Glutamatergic neuron (in vitro differentiated cells): ENCODE data around the gene TSC22D1. TPM values are rescaled to one million over a fixed set of nuclear protein-coding genes. Genes with fewer than 3 reads are reported as not detected.

Experiments
- DNase-seq: peaks from one replicate; pipeline ENCODE4 v3.0.0; 2022
- H3K27ac Mint-ChIP-seq: one replicate; pipeline ENCODE4 v1.8.0; 2020; ENCODE audit warnings: mild to moderate bottlenecking, mixed read lengths, inconsistent platforms; ENCODE audit not compliant: unreplicated experiment
- H3K27me3 Mint-ChIP-seq: one replicate; pipeline ENCODE4 v1.8.0; 2020; ENCODE audit warnings: mild to moderate bottlenecking, moderate library complexity, mixed read lengths, inconsistent platforms; ENCODE audit not compliant: unreplicated experiment
- H3K36me3 Mint-ChIP-seq: one replicate; pipeline ENCODE4 v1.8.0; 2020; ENCODE audit warnings: mild to moderate bottlenecking, mixed read lengths, inconsistent platforms; ENCODE audit not compliant: unreplicated experiment
- H3K4me1 Mint-ChIP-seq: one replicate; pipeline ENCODE4 v1.8.0; 2020; ENCODE audit warnings: mild to moderate bottlenecking, low read depth, mixed read lengths, inconsistent platforms; ENCODE audit not compliant: unreplicated experiment
- H3K4me3 Mint-ChIP-seq: one replicate; pipeline ENCODE4 v1.8.0; 2020; ENCODE audit warnings: mild to moderate bottlenecking, mixed read lengths, inconsistent platforms; ENCODE audit not compliant: unreplicated experiment
- H3K9me3 Mint-ChIP-seq: one replicate; pipeline ENCODE4 v1.8.0; 2020; ENCODE audit warnings: mild to moderate bottlenecking, moderate library complexity, mixed read lengths, inconsistent platforms; ENCODE audit not compliant: unreplicated experiment
- CTCF ChIP-seq: fragments of 200-600 bp; sonication (generic); IDR thresholded peaks from one replicate; pipeline ENCODE4 v1.5.0; 2021; ENCODE audit not compliant: partially characterized antibody, unreplicated experiment
- total RNA-seq: library from RNA; stranded (reverse); fragmentation: NEBNext Ultra II Directional; extraction: Animal tissue kit (Norgen Biotek cat#: 25700); gene quantifications from one replicate; pipeline ENCODE4 v1.2.1, GENCODE V29; 2021; ENCODE audit not compliant: unreplicated experiment

TSC22D1 gene
- total RNA-seq, 1 donor from 2014 or later: 111 TPM

GRCh38 chr13:44470638-44471562 lies 105.2 kb downstream of the TSC22D1 start:
- H3K27ac Mint-ChIP-seq: no peak overlapping the region
- TF ChIP-seq CTCF: peak; percentile 70
- H3K4me3 Mint-ChIP-seq: no peak overlapping the region
- H3K4me1 Mint-ChIP-seq: peaks cover 6% of the 10 kb centered on the region
- DNase-seq: no peak
- H3K9me3 Mint-ChIP-seq: no peaks in the 10 kb centered on the region
- no peaks in the 10 kb centered on the region for H3K36me3 Mint-ChIP-seq
- H3K27me3 Mint-ChIP-seq: peaks cover 2% of the 10 kb centered on the region

GRCh38 chr13:44468874-44469273 lies 107.3 kb downstream of the TSC22D1 start:
- Mint-ChIP-seq H3K4me3 (no peak overlapping the region), H3K36me3 (no peaks in the 10 kb centered on the region), H3K4me1 (peaks cover 6% of the 10 kb centered on the region), H3K27ac (no peak overlapping the region), H3K9me3 (no peaks in the 10 kb centered on the region), H3K27me3 (no peaks in the 10 kb centered on the region)
- DNase-seq: no peak
- TF ChIP-seq CTCF: no peak

- DNase-seq: no peak
- H3K4me1 Mint-ChIP-seq: peaks cover 6% of the 10 kb centered on the region
- TF ChIP-seq CTCF: no peak
- H3K27ac Mint-ChIP-seq: no peak overlapping the region
- H3K9me3 Mint-ChIP-seq: no peaks in the 10 kb centered on the region
- H3K27me3 Mint-ChIP-seq: no peaks in the 10 kb centered on the region
- H3K4me3 Mint-ChIP-seq: no peak overlapping the region
- H3K36me3 Mint-ChIP-seq: no peaks in the 10 kb centered on the region
These were observed 110.8 kb downstream of the TSC22D1 start for GRCh38 chr13:44465318-44465717.

- DNase-seq: no peak
- no peak for TF ChIP-seq CTCF
- H3K4me3 Mint-ChIP-seq: no peak overlapping the region
These were observed 111.7 kb downstream of the TSC22D1 start for GRCh38 chr13:44464471-44464870.

GRCh38 chr13:44463759-44464158 lies 112.4 kb downstream of the TSC22D1 start:
- Mint-ChIP-seq H3K4me3 (no peak overlapping the region), H3K36me3 (no peaks in the 10 kb centered on the region), H3K27ac (no peak overlapping the region), H3K4me1 (no peaks in the 10 kb centered on the region), H3K9me3 (no peaks in the 10 kb centered on the region), H3K27me3 (no peaks in the 10 kb centered on the region)
- TF ChIP-seq CTCF: no peak
- no peak for DNase-seq

More at GRCh38 chr13:44464471-44464870, 111.7 kb downstream of the TSC22D1 start:
- Mint-ChIP-seq H3K4me1 (peaks cover 6% of the 10 kb centered on the region), H3K27ac (no peak overlapping the region), H3K36me3 (no peaks in the 10 kb centered on the region), H3K27me3 (no peaks in the 10 kb centered on the region), H3K9me3 (no peaks in the 10 kb centered on the region)
